RWPE2 (cell line): ENCODE measurements around the gene DACT1.

Source experiments
- ATAC-seq: fragments of 200-7000 bp; cut with Tn5 transposase; 3 replicates; pipeline ENCODE4 v1.9.1; 2021; ENCODE audit warnings: low read depth
- DNase-seq: peaks from one replicate; pipeline ENCODE4 v3.0.0-alpha.2; 2020; ENCODE audit warnings: low spot score
- H3K27ac ChIP-seq: fragments of 450-650 bp; 2 replicates; pipeline ENCODE4 v1.5.1; 2017; ENCODE audit warnings: mild to moderate bottlenecking; ENCODE audit not compliant: poor library complexity, severe bottlenecking
- H3K27me3 ChIP-seq: fragments of 250-450 bp; sonication (Bioruptor Pico); 2 replicates; pipeline ENCODE4 v1.5.1; 2021; ENCODE audit warnings: mild to moderate bottlenecking, moderate library complexity; ENCODE audit not compliant: insufficient read depth, poor library complexity, severe bottlenecking
- H3K36me3 ChIP-seq: fragments of 250-450 bp; sonication (Bioruptor Pico); 2 replicates; pipeline ENCODE4 v1.5.1; 2020; ENCODE audit warnings: low read depth, mild to moderate bottlenecking, moderate library complexity
- H3K4me1 ChIP-seq: fragments of 250-450 bp; sonication (Bioruptor Pico); 2 replicates; pipeline ENCODE4 v1.5.1; 2021; ENCODE audit warnings: mild to moderate bottlenecking, moderate library complexity; ENCODE audit not compliant: insufficient read depth, poor library complexity, severe bottlenecking
- H3K4me3 ChIP-seq: fragments of 250-450 bp; sonication (Bioruptor Pico); 2 replicates; pipeline ENCODE4 v1.5.1; 2021; ENCODE audit warnings: mild to moderate bottlenecking, moderate library complexity; ENCODE audit not compliant: severe bottlenecking
- H3K9me3 ChIP-seq: fragments of 250-450 bp; sonication (Bioruptor Pico); 2 replicates; pipeline ENCODE4 v1.5.1; 2021; ENCODE audit warnings: mild to moderate bottlenecking, moderate library complexity; ENCODE audit not compliant: severe bottlenecking
- TF ChIP-seq, protein P1 (sequence below): fragments of 450-650 bp; IDR thresholded peaks from one replicate; pipeline ENCODE4 v1.5.1; 2017; ENCODE audit warnings: mild to moderate bottlenecking, moderate library complexity; ENCODE audit not compliant: poor library complexity, severe bottlenecking

Gene DACT1

GRCh38 chr14:58667900-58668299, 30.1 kb downstream of the DACT1 start:
- no peak for ATAC-seq

DNA sequence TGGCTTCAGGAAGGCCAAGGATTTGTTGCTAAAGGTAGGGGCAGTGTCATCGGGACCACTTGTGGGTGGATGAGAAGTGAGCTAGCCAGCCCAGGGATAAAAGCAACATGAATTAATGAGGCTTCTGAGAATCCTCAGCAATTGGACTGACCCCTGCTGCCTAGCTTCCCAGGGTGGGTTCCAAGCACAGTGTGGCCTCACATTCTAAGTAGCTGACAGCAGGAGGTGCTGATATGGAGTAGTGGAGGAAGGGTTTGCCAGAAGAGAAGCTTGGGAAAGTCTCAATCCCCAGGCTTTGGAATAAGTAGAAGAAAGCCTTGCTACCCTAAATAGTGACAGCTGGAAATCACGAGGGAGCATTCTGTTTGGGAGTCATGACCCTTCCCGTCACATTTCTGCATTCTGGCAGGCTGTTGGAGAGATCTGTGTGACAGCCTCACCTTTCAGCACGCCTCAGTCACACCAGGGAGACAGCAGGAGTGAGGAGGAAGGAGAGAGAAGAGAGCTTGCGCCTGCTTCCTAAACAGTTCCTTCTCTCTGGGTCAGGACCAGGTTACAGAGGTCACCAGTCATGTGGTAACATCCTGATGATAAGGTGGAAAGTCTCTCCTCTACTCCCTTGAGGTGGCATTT, 31.2 kb downstream of the DACT1 start:
- no peak for DNase-seq
- Histone ChIP-seq H3K4me3 (no peak overlapping the region), H3K9me3 (no peaks in the 10 kb centered on the region), H3K36me3 (no peaks in the 10 kb centered on the region), H3K27ac (no peak overlapping the region), H3K27me3 (no peaks in the 10 kb centered on the region), H3K4me1 (peaks cover 6% of the 10 kb centered on the region)
- TF ChIP-seq, protein P1, sequence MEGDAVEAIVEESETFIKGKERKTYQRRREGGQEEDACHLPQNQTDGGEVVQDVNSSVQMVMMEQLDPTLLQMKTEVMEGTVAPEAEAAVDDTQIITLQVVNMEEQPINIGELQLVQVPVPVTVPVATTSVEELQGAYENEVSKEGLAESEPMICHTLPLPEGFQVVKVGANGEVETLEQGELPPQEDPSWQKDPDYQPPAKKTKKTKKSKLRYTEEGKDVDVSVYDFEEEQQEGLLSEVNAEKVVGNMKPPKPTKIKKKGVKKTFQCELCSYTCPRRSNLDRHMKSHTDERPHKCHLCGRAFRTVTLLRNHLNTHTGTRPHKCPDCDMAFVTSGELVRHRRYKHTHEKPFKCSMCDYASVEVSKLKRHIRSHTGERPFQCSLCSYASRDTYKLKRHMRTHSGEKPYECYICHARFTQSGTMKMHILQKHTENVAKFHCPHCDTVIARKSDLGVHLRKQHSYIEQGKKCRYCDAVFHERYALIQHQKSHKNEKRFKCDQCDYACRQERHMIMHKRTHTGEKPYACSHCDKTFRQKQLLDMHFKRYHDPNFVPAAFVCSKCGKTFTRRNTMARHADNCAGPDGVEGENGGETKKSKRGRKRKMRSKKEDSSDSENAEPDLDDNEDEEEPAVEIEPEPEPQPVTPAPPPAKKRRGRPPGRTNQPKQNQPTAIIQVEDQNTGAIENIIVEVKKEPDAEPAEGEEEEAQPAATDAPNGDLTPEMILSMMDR, result no peak
- ATAC-seq, result no peak

More at GRCh38 chr14:58667900-58668299, 30.1 kb downstream of the DACT1 start:
- peaks cover 15% of the 10 kb centered on the region for H3K4me1 ChIP-seq
- H3K27me3 ChIP-seq, result no peaks in the 10 kb centered on the region
- H3K27ac ChIP-seq, result no peak overlapping the region
- TF ChIP-seq, protein P1, result no peak
- H3K4me3 ChIP-seq, result no peak overlapping the region
- H3K36me3 ChIP-seq, result no peaks in the 10 kb centered on the region
- DNase-seq, result no peak
- no peaks in the 10 kb centered on the region for H3K9me3 ChIP-seq

DNA sequence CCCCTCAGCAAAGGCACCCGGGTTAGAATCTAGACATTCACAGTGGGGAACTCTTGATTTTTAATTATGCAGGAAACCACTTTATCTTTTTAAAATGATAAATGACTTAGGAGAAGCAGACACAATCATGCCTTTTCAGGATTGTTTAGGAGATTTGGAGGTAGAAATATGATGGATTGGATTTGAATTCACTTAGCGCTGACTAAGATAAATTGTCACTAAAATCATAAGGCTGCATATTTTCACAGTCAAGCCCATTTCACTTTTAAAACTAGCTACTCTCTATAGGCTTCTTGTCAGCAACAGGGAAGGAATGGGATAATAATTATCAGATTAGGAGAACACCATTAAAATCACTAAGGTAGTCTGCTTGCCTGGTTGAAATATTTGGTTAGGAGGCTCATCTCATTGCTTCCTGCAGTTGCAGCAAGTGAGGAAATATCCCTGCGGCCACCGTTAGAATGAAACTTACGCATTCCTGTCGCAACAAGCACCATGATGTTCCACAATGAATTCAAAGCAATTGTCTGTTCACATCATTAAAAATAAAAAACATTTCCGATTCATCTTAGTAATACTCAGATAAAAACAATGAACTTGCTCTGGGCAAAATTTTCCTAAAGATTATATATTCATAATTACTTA, 31.9 kb downstream of the DACT1 start:
- Histone ChIP-seq H3K27me3 (no peaks in the 10 kb centered on the region), H3K36me3 (no peaks in the 10 kb centered on the region)
- DNase-seq, result no peak

DNA sequence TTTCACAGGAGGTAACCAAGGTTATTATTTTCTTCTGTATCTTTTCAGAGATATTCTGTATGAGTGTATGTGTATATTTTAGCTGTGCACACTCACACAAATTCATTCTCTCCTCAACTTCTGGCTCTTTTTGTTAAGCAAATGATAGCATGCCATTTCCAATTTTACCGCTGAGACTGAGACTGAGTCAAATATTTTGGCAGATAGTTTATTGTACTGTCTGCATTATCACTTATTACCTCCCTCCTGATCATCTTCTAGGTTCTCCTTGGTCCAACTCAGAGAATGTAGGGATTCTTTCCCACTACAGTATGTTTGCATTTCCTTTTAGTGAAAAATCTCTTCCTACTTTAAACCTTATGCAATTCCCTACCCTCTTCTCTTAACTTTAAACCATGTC, 33.3 kb downstream of the DACT1 start:
- DNase-seq (no peak), ATAC-seq (no peak)
- H3K36me3 ChIP-seq, result no peaks in the 10 kb centered on the region
- no peaks in the 10 kb centered on the region for H3K27me3 ChIP-seq
- H3K4me3 ChIP-seq, result no peak overlapping the region
- H3K4me1 ChIP-seq, result no peaks in the 10 kb centered on the region
- TF ChIP-seq, protein P1, result no peak
- no peak overlapping the region for H3K27ac ChIP-seq
- no peaks in the 10 kb centered on the region for H3K9me3 ChIP-seq

More for the DNA sequence above, 31.9 kb downstream of the DACT1 start:
- H3K4me1 ChIP-seq, result no peaks in the 10 kb centered on the region
- H3K9me3 ChIP-seq, result no peaks in the 10 kb centered on the region
- no peak overlapping the region for H3K27ac ChIP-seq
- no peak for ATAC-seq
- TF ChIP-seq, protein P1, result no peak
- no peak overlapping the region for H3K4me3 ChIP-seq

DNA sequence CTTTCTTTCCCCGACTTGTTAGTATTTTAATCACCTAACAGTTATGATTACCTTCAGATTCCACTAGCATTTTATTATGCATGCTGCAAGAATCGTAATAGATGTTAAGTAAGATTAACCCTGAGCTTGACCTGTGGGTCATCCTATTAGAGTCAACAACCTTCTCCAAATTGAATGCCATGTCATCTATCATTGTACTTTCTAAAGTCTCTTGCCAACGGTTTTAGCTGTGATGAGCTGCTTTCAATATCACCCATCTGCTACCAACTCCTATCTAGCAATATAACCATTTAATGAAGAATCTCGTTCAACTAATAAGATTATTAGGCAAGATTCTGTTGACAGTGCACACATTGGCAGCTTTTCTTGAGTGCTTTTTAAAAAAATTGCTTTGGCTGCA, 33.7 kb downstream of the DACT1 start:
- TF ChIP-seq, protein P1, result no peak
- Histone ChIP-seq H3K36me3 (no peaks in the 10 kb centered on the region), H3K4me1 (no peaks in the 10 kb centered on the region), H3K9me3 (no peaks in the 10 kb centered on the region), H3K4me3 (no peak overlapping the region), H3K27ac (no peak overlapping the region), H3K27me3 (no peaks in the 10 kb centered on the region)
- DNase-seq, result no peak
- ATAC-seq, result no peak
